ENCODE data around the gene SMG1. TPM values are rescaled to one million over a fixed set of nuclear protein-coding genes. Genes with fewer than 3 reads are reported as not detected.

The SMG1 gene
- total and polyA plus RNA-seq, 2 of the 13 experiments (the other 11 are each of a cell fraction or from before 2014, with no cell fraction given): 48.7 to 53.7 TPM

- TF ChIP-seq MTERF4 (CRISPR knock-in tag; IDR thresholded peaks at IDR 0.05): no peak
- no peak for TF ChIP-seq TAF15 (IDR thresholded peaks at IDR 0.05; ENCODE audit: low read depth, low read length, poor library complexity, severe bottlenecking)
Observed at GRCh38 chr16:18799500-18799899, 126.7 kb downstream of the SMG1 start (continued).

- in situ Hi-C loops (cut with HindIII; ENCODE audit: extremely low pct_ligation_motif_present, low pct_unique_long_range_greater_than_20kb): no loop called here
- no peak overlapping the region for H3K4me3 ChIP-seq (replicated peaks in 1 of 3; ENCODE audit: insufficient read depth in 1 of 3, low read depth in 2 of 3, low read length in 3 of 3)
- no TSS peak for BruUV-seq (replicated peaks)
- no peak overlapping the region for H2AFZ ChIP-seq (ENCODE audit: low read length)
- peaks cover 55% of the 10 kb centered on the region for H3K79me2 ChIP-seq (ENCODE audit: insufficient read depth, low read length)
- 96% methylated on average over 4 of the region's 4 CpGs for WGBS (ENCODE audit: low lambda C conversion rate)
- ATAC-seq (no peak), DNase-seq (ENCODE audit: low spot score) (no peak), FAIRE-seq (no peak)
- no peaks in the 10 kb centered on the region; a peak in 1 of 5 replicates for H3K27me3 ChIP-seq (ENCODE audit: control insufficient read depth in 1 of 2, insufficient read depth in 2 of 2, low read length in 2 of 2)
- H3K9ac ChIP-seq (ENCODE audit: insufficient read depth, low read depth, low read length): no peak overlapping the region
- H3K4me1 ChIP-seq (ENCODE audit: insufficient read depth, low read length): peaks cover 66% of the 10 kb centered on the region
- ChIA-PET CTCF (ENCODE audit: low intra/inter-chr PET ratio, low total read pairs) (no interaction called here), POLR2A (interaction anchor here (8.9 kb wide), 1 partner anchor 9 kb away, joined by 545 read pairs; the partner anchor contains the start of gene RPS15A)
- peaks cover 24% of the 10 kb centered on the region for H4K20me1 ChIP-seq (ENCODE audit: insufficient read depth, low read length)
- peaks cover 7 to 45% of the 10 kb centered on the region in 2 experiments for H3K36me3 ChIP-seq (replicated peaks in 1 of 2; ENCODE audit: control insufficient read depth in 1 of 2, insufficient read depth in 2 of 2, low read length in 2 of 2)
- intact Hi-C loops (cut with micrococcal nuclease; ENCODE audit: unreplicated experiment): loop anchor here (10.0 kb wide), 1 partner anchor 727 kb away; the partner anchor contains the start of genes CCP110 and GDE1
- H3K27ac ChIP-seq (ENCODE audit: extremely low read length, insufficient read depth, low read length): no peak overlapping the region
- H3K9me3 ChIP-seq (ENCODE audit: low read length): no peaks in the 10 kb centered on the region
- no peak overlapping the region for H3K4me2 ChIP-seq (ENCODE audit: low read depth, low read length)
- TF ChIP-seq POLR2AphosphoS2 (IDR thresholded peaks at IDR 0.05; ENCODE audit: low read depth, low read length) (0 out of 2 replicates have a peak, but pooled peaks have one; percentile 15), SOX6 (IDR thresholded peaks at IDR 0.05) (no peak), SOX6 (CRISPR knock-in tag; IDR thresholded peaks at IDR 0.05) (no peak)
Observed at GRCh38 chr16:18797746-18798145, 128.5 kb downstream of the SMG1 start.

- H3K4me2 ChIP-seq (ENCODE audit: low read depth, low read length): no peak overlapping the region
- FAIRE-seq: no peak
- no peaks in the 10 kb centered on the region for H3K9me3 ChIP-seq (ENCODE audit: low read length)
- H3K79me2 ChIP-seq (ENCODE audit: insufficient read depth, low read length): peaks cover 55% of the 10 kb centered on the region
- no peaks in the 10 kb centered on the region; a peak in 1 of 5 replicates for H3K27me3 ChIP-seq (ENCODE audit: control insufficient read depth in 1 of 2, insufficient read depth in 2 of 2, low read length in 2 of 2)
- 94% methylated on average over 1 of the region's 1 CpG for WGBS (ENCODE audit: low lambda C conversion rate)
- in situ Hi-C loops (cut with HindIII; ENCODE audit: extremely low pct_ligation_motif_present, low pct_unique_long_range_greater_than_20kb) (no loop called here), intact Hi-C loops (cut with micrococcal nuclease; ENCODE audit: unreplicated experiment) (loop anchor here (10.0 kb wide), 1 partner anchor 728 kb away; the partner anchor contains the start of genes CCP110 and GDE1)
- no peak overlapping the region for H3K27ac ChIP-seq (ENCODE audit: extremely low read length, insufficient read depth, low read length)
- no peak overlapping the region for H3K4me3 ChIP-seq (replicated peaks in 1 of 3; ENCODE audit: insufficient read depth in 1 of 3, low read depth in 2 of 3, low read length in 3 of 3)
- H3K9ac ChIP-seq (ENCODE audit: insufficient read depth, low read depth, low read length): peak overlapping the region; percentile 14; the same call in 1 of the 2 replicates
- H3K4me1 ChIP-seq (ENCODE audit: insufficient read depth, low read length): peaks cover 62% of the 10 kb centered on the region
- no TSS peak for BruUV-seq (replicated peaks)
- ChIA-PET CTCF (ENCODE audit: low intra/inter-chr PET ratio, low total read pairs) (no interaction called here), POLR2A (no interaction called here)
- no peak for DNase-seq (ENCODE audit: low spot score)
- no peak for ATAC-seq
- H3K36me3 ChIP-seq (replicated peaks in 1 of 2; ENCODE audit: control insufficient read depth in 1 of 2, insufficient read depth in 2 of 2, low read length in 2 of 2): peaks cover 9 to 52% of the 10 kb centered on the region in 2 experiments
- H2AFZ ChIP-seq (ENCODE audit: low read length): no peak overlapping the region
- peaks cover 24% of the 10 kb centered on the region for H4K20me1 ChIP-seq (ENCODE audit: insufficient read depth, low read length)
- no peak for TF ChIP-seq GATAD1 (CRISPR knock-in tag; IDR thresholded peaks at IDR 0.05)
- TF ChIP-seq PLRG1 (conservative IDR thresholded peaks at IDR 0.05): no peak
- 0 out of 2 replicates have a peak, but pooled peaks have one; percentile 20 for TF ChIP-seq SATB2 (CRISPR knock-in tag; IDR thresholded peaks at IDR 0.05)
- TF ChIP-seq ZNF800 (CRISPR knock-in tag; IDR thresholded peaks at IDR 0.05): no peak
- TF ChIP-seq ZNF446 (CRISPR knock-in tag; IDR thresholded peaks at IDR 0.05): no peak
- TF ChIP-seq CENPT (CRISPR knock-in tag; IDR thresholded peaks at IDR 0.05; ENCODE audit: low read depth): no peak
- TF ChIP-seq ZNF276 (CRISPR knock-in tag; IDR thresholded peaks at IDR 0.05; ENCODE audit: low read depth): no peak
- no peak for TF ChIP-seq NCOA2 (CRISPR knock-in tag; IDR thresholded peaks at IDR 0.05)
Observed at GRCh38 chr16:18796377-18796776, 129.8 kb downstream of the SMG1 start.
